Stimulated activated CD4-positive, alpha-beta T cell treated with anti-CD3 and anti-CD28 coated beads, Interleukin-4, amount 100 ng/mL, for 4 hours (primary cell): ENCODE results near the gene PI3.

Source experiments
- DNase-seq, 2 experiments: peaks; one replicate each; pipeline ENCODE4 v3.0.0-alpha.2; 2020

Gene PI3

GRCh38 chr20:45189067-45189609 is 14.4 kb downstream of the PI3 start:
- DNase-seq, result no peak

- DNase-seq, result no peak
These were observed 15.2 kb downstream of the PI3 start for GRCh38 chr20:45189861-45190260.

DNA sequence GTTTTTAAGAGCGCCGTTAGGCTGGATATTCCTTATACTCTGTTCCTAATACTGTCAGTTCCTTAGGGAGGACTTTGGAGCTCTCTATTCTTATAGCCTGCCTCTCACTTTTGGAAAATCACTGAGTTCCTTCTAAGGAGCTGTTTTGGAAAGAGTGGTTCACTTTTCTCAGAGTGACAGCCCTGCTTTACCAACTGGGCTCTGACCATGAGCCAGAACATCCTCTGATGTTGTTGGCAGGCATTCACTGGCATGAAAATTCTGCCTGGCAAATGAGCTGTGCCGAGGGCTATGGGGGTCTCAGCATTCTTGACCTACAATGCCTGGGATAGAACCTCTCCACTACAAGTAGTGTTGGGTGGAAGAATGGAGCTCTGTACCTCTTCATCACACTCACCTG is 17.2 kb downstream of the PI3 start:
- DNase-seq, result no peak

GRCh38 chr20:45193331-45193730 is 18.6 kb downstream of the PI3 start:
- DNase-seq, result no peak

- no peak for DNase-seq
These were observed 32.0 kb downstream of the PI3 start, which contains the start of gene SEMG1 for GRCh38 chr20:45206725-45207124. TSS of gene SEMG1 (plus strand) at chr20:45207033. CDS start at chr20:45207054, 21 bp downstream.

DNA sequence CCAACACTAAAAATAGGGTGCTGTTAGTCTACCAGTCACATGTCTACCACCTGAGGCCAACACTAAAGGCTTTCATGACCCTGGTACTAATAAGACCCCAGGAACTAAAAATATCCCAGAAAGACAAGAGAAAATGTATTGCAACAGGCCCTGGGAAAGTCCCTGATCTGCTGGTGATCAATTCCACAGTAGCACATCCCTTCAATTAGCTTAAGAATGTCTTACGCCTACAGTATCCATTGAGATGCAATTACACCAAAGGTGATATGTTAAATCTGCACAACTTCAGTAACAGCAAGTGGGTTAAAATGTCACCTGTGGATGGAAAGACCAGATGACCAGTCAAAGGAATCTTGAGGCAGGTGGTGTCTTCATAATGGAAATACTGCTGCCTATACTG is 35.2 kb downstream of the PI3 start:
- DNase-seq, result no peak

- DNase-seq, result no peak
These were observed 37.1 kb downstream of the PI3 start for GRCh38 chr20:45211569-45212474.

- DNase-seq, result no peak
These were observed 38.1 kb downstream of the PI3 start for GRCh38 chr20:45212836-45213235.

GRCh38 chr20:45218124-45218523 is 43.4 kb downstream of the PI3 start:
- no peak for DNase-seq

DNA sequence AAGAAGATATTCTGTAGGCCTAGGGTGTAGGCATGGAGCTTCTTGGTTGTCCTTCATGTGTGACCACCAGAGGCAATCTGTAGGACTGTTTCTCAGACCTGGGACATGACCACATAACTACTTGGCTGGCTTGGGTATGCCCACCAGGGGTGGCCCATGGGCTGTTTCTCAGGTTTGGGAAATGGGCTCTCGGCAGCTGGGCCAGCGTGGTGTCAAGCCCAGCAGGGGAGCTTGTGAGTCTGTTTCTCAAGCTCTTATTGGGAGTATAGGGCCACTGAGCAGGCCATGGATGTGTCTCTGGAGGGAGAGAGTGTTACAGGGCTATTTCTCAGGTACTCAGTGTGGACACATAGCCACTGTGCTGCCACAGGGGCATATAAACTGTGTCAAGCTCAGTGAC is 43.9 kb downstream of the PI3 start:
- no peak for DNase-seq

DNA sequence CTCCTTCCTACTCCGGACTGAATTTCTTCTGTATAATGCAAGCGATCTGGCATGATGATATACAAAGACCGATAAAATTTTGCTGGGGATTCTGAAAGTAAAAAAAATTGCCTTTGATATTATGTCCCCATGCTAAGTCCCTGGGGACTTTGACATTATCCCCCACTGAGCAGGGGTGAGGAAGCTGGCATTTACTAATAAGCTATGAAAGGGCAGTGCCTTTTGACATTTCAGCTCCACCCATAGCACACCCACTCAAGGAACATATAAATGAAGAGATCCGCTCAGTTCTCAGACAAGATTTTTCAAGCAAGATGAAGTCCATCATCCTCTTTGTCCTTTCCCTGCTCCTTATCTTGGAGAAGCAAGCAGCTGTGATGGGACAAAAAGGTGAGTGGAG is 46.4 kb downstream of the PI3 start, which contains the start of gene SEMG2:
SEMG2 (plus strand) TSS at position 298 of the 400 bp plus-strand sequence; CDS start at position 315, 17 bp downstream.
- DNase-seq, result no peak

DNA sequence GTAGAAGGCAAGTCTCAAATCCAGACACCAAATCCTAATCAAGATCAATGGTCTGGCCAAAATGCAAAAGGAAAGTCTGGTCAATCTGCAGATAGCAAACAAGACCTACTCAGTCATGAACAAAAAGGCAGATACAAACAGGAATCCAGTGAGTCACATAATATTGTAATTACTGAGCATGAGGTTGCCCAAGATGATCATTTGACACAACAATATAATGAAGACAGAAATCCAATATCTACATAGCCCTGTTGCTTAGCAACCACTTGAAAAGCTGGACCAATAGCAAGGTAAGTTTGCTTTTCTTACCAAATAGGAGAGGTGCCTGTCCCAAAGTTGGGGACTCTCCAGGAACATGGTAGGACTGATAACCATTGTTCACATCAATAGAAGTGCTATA is 48.4 kb downstream of the PI3 start:
- DNase-seq, result no peak
